Measurements from ENCODE around the gene C8B.

Gene C8B

GRCh38 chr1:56927986-56928385 lies 37.8 kb downstream of the C8B start:
- no peak overlapping the region for H3K4me3 ChIP-seq (ENCODE audit: control insufficient read depth, low read depth, low read length)
- no peak for DNase-seq (ENCODE audit: low read depth)
- TF ChIP-seq CTCF (IDR thresholded peaks at IDR 0.05; ENCODE audit: control insufficient read depth, insufficient read depth, low read depth, low read length, missing control alignments), result no peak

- TF ChIP-seq CTCF (IDR thresholded peaks at IDR 0.05; ENCODE audit: control insufficient read depth, insufficient read depth, low read depth, low read length, missing control alignments), result no peak
- H3K4me3 ChIP-seq (ENCODE audit: control insufficient read depth, low read depth, low read length), result no peak overlapping the region
- no peak for DNase-seq (ENCODE audit: low read depth)
Observed at GRCh38 chr1:56927171-56927570, 38.6 kb downstream of the C8B start.

- TF ChIP-seq CTCF (IDR thresholded peaks at IDR 0.05; ENCODE audit: control insufficient read depth, insufficient read depth, low read depth, low read length, missing control alignments), result no peak
- H3K4me3 ChIP-seq (ENCODE audit: control insufficient read depth, low read depth, low read length), result no peak overlapping the region
- no peak for DNase-seq (ENCODE audit: low read depth)
Observed at GRCh38 chr1:56925193-56925592, 40.6 kb downstream of the C8B start.

GRCh38 chr1:56924116-56924515 lies 41.7 kb downstream of the C8B start:
- no peak for TF ChIP-seq CTCF (IDR thresholded peaks at IDR 0.05; ENCODE audit: control insufficient read depth, insufficient read depth, low read depth, low read length, missing control alignments)
- H3K4me3 ChIP-seq (ENCODE audit: control insufficient read depth, low read depth, low read length), result no peak overlapping the region
- no peak for DNase-seq (ENCODE audit: low read depth)

- no peak for TF ChIP-seq CTCF (IDR thresholded peaks at IDR 0.05; ENCODE audit: control insufficient read depth, insufficient read depth, low read depth, low read length, missing control alignments)
- DNase-seq (ENCODE audit: low read depth), result no peak
- H3K4me3 ChIP-seq (ENCODE audit: control insufficient read depth, low read depth, low read length), result no peak overlapping the region
Observed at GRCh38 chr1:56923201-56923600, 42.6 kb downstream of the C8B start.

- H3K4me3 ChIP-seq (ENCODE audit: control insufficient read depth, low read depth, low read length), result no peak overlapping the region
- TF ChIP-seq CTCF (IDR thresholded peaks at IDR 0.05; ENCODE audit: control insufficient read depth, insufficient read depth, low read depth, low read length, missing control alignments), result no peak
- DNase-seq (ENCODE audit: low read depth), result no peak
Observed at GRCh38 chr1:56922507-56922906, 43.3 kb downstream of the C8B start.

- no peak overlapping the region for H3K4me3 ChIP-seq (ENCODE audit: control insufficient read depth, low read depth, low read length)
- TF ChIP-seq CTCF (IDR thresholded peaks at IDR 0.05; ENCODE audit: control insufficient read depth, insufficient read depth, low read depth, low read length, missing control alignments), result no peak
- DNase-seq (ENCODE audit: low read depth), result no peak
Observed at GRCh38 chr1:56922070-56922469, 43.7 kb downstream of the C8B start.
